Myocyte (in vitro differentiated cells): ENCODE data around the gene NT5DC3. TPM values are rescaled to one million over a fixed set of nuclear protein-coding genes. Genes with fewer than 3 reads are reported as not detected.

ENCODE experiments used
- DNase-seq: peaks from one replicate; pipeline ENCODE4 v3.0.0-alpha.2; 2012; ENCODE audit warnings: low read depth
- total RNA-seq: library from RNA; depleted of rRNA; stranded (reverse); fragments of >200 nt; gene quantifications from 2 replicates; pipeline ENCODE4 v1.2.3, GENCODE V29; 2014

NT5DC3 gene
- total RNA-seq, 1 donor from 2014 or later = 9.7 TPM

- no peak for DNase-seq
Measured at GRCh38 chr12:103785243-103786031, 55.6 kb downstream of the NT5DC3 start.

- peak; percentile 35 for DNase-seq
Measured at GRCh38 chr12:103783744-103784664, 57.0 kb downstream of the NT5DC3 start.

GRCh38 chr12:103782399-103782798 lies 58.6 kb downstream of the NT5DC3 start:
- DNase-seq = no peak

- no peak for DNase-seq
Measured at GRCh38 chr12:103780992-103781391, 60.0 kb downstream of the NT5DC3 start.

GRCh38 chr12:103780093-103780440 lies 61.0 kb downstream of the NT5DC3 start:
- DNase-seq = no peak

- DNase-seq = peak; percentile 88
Measured at GRCh38 chr12:103779410-103780092, 61.5 kb downstream of the NT5DC3 start.

GRCh38 chr12:103778781-103779180 lies 62.3 kb downstream of the NT5DC3 start:
- DNase-seq = no peak

- no peak for DNase-seq
Measured at GRCh38 chr12:103774977-103775560, 66.0 kb downstream of the NT5DC3 start.

- peak; percentile 40 for DNase-seq
Measured at GRCh38 chr12:103773109-103773910, 67.7 kb downstream of the NT5DC3 start.

- DNase-seq = no peak
Measured at GRCh38 chr12:103772367-103773108, 68.5 kb downstream of the NT5DC3 start.

- DNase-seq = peak; percentile 64
Measured at GRCh38 chr12:103771466-103771865, 69.6 kb downstream of the NT5DC3 start.

GRCh38 chr12:103769240-103769945 lies 71.6 kb downstream of the NT5DC3 start:
- DNase-seq = no peak

- no peak for DNase-seq
Measured at GRCh38 chr12:103768467-103769123, 72.4 kb downstream of the NT5DC3 start.

GRCh38 chr12:103766028-103766427 lies 75.0 kb downstream of the NT5DC3 start:
- DNase-seq = no peak

GRCh38 chr12:103765322-103765721 lies 75.7 kb downstream of the NT5DC3 start:
- no peak for DNase-seq

- DNase-seq = no peak
Measured at GRCh38 chr12:103762473-103762872, 78.6 kb downstream of the NT5DC3 start.

GRCh38 chr12:103758310-103759089 lies 82.5 kb downstream of the NT5DC3 start:
- peak; percentile 70 for DNase-seq

- no peak for DNase-seq
Measured at GRCh38 chr12:103757248-103757647, 83.8 kb downstream of the NT5DC3 start.
